Measurements from ENCODE around the gene SETMAR.
"Not testable (repeated sequence)": the region's sequence is repeated elsewhere in the genome, so short reads cannot be mapped to it uniquely, and the experiment has no call there.

SETMAR gene

GRCh38 chr3:4303187-4304123, at the start of gene SETMAR:
Gene SETMAR (plus strand): TSS chr3:4303369. CDS start chr3:4303371, 2 bp downstream.
- DNase-seq = peak; percentile 94

GRCh38 chr3:4261406-4261805, 41.8 kb upstream of the SETMAR start:
- DNase-seq = no peak

GRCh38 chr3:4264040-4264439, 39.1 kb upstream of the SETMAR start:
- no peak for DNase-seq

- no peak for DNase-seq
Measured at GRCh38 chr3:4270720-4271119, 32.4 kb upstream of the SETMAR start.

- DNase-seq = no peak
Measured at GRCh38 chr3:4271834-4272233, 31.3 kb upstream of the SETMAR start.

GRCh38 chr3:4279516-4280105, 23.6 kb upstream of the SETMAR start:
- no peak for DNase-seq

- no peak for DNase-seq
Measured at GRCh38 chr3:4281991-4282390, 21.2 kb upstream of the SETMAR start.

GRCh38 chr3:4284865-4285264, 18.3 kb upstream of the SETMAR start:
- no peak for DNase-seq

- no peak for DNase-seq
Measured at GRCh38 chr3:4289044-4289443, 14.1 kb upstream of the SETMAR start.

- peak; percentile 30 for DNase-seq
Measured at GRCh38 chr3:4290272-4290893, 12.8 kb upstream of the SETMAR start.

GRCh38 chr3:4292301-4292700, 10.9 kb upstream of the SETMAR start:
- DNase-seq = no peak

- no peak for DNase-seq
Measured at GRCh38 chr3:4294616-4295327, 8.4 kb upstream of the SETMAR start.

GRCh38 chr3:4296454-4296853, 6.7 kb upstream of the SETMAR start:
- DNase-seq = not testable (repeated sequence)

- DNase-seq = no peak
Measured at GRCh38 chr3:4297486-4297885, 5.7 kb upstream of the SETMAR start.

GRCh38 chr3:4302747-4303146, 422 bp upstream of the SETMAR start:
- peak; percentile 21 for DNase-seq

- DNase-seq = not testable (repeated sequence)
Measured at GRCh38 chr3:4305210-4305609, 2.0 kb downstream of the SETMAR start.

GRCh38 chr3:4306091-4306490, 2.9 kb downstream of the SETMAR start:
- DNase-seq = no peak

- DNase-seq = no peak
Measured at GRCh38 chr3:4306860-4307259, 3.7 kb downstream of the SETMAR start.

GRCh38 chr3:4309491-4310128, 6.4 kb downstream of the SETMAR start:
- no peak for DNase-seq

GRCh38 chr3:4310971-4311370, 7.8 kb downstream of the SETMAR start:
- DNase-seq = no peak

GRCh38 chr3:4311496-4311895, 8.3 kb downstream of the SETMAR start:
- DNase-seq = no peak

- DNase-seq = no peak
Measured at GRCh38 chr3:4313606-4314293, 10.6 kb downstream of the SETMAR start.
